GM12865 (cell line): ENCODE results near the gene APBA2.
"Not testable (repeated sequence)": the region's sequence is repeated elsewhere in the genome, so short reads cannot be mapped to it uniquely, and the experiment has no call there.

Experiments used
- DNase-seq: peaks from one replicate; pipeline ENCODE4 v3.0.0; 2010; ENCODE audit warnings: low read depth
- H3K4me3 ChIP-seq: 2 replicates; pipeline ENCODE4 v1.5.1; 2011; ENCODE audit warnings: mild to moderate bottlenecking, low read depth, low read length, control low read depth
- TF ChIP-seq, protein P1 (sequence below): IDR thresholded peaks from 2 replicates; pipeline ENCODE4 v1.5.1; 2011; ENCODE audit warnings: low read length, control low read depth, low read depth, inconsistent platforms; ENCODE audit not compliant: insufficient read depth; ENCODE audit errors: missing control alignments

Gene APBA2

DNA sequence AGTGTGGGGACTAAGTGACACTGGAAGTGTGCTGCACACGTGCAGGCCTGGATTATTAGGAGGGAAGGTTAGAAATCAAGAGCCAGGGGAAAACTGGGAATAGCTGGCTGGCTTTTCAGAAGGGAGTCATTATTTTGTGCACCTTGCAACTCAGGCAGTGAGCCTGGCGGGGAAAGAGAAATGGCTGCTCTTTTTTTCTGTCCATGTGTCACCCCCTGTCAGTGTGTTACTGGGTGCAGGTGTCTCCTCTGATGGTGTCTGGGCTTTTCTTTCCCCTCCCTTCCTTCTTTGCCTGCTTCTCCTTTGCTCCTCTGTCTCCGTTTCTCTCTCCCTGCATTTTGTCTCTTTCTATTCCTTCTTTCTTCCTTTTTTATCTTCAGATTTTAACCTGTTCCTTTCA is 130.7 kb downstream of the APBA2 start:
- DNase-seq: no peak
- TF ChIP-seq, protein P1, sequence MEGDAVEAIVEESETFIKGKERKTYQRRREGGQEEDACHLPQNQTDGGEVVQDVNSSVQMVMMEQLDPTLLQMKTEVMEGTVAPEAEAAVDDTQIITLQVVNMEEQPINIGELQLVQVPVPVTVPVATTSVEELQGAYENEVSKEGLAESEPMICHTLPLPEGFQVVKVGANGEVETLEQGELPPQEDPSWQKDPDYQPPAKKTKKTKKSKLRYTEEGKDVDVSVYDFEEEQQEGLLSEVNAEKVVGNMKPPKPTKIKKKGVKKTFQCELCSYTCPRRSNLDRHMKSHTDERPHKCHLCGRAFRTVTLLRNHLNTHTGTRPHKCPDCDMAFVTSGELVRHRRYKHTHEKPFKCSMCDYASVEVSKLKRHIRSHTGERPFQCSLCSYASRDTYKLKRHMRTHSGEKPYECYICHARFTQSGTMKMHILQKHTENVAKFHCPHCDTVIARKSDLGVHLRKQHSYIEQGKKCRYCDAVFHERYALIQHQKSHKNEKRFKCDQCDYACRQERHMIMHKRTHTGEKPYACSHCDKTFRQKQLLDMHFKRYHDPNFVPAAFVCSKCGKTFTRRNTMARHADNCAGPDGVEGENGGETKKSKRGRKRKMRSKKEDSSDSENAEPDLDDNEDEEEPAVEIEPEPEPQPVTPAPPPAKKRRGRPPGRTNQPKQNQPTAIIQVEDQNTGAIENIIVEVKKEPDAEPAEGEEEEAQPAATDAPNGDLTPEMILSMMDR: no peak
- no peak overlapping the region for H3K4me3 ChIP-seq

DNA sequence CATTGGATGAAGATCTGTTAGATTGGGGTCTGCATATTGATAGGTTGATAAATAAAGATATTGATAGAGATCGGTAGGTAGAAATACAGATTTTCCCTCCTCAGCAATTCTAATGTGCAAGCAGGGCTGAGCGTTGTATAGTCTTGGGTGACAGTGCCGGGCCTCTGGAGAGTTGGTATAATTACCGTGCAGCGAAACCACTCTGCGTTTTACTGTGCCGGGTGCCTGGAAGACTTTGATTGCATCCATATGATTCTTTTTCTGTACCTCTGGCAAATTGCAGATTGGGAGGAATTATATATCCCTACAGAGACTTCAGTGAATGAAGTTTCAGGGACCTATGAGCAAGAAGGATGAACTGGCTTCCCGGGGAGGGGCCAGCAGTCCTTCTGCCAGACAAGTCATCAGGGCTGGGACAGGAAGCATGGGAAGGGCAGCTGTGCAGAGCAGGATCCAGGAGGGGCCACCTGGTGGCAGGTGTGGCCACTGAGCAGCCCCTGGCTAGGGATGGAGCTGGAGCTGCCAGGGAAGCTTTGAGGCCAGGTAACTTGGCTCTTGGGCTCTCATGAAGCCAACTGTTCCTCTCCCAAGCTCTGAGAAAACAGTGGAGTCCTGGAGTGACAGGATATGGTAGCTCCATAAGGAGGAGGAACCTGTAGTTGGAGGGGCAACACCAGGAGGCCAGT is 132.5 kb downstream of the APBA2 start:
- TF ChIP-seq, protein P1: no peak
- no peak overlapping the region for H3K4me3 ChIP-seq
- DNase-seq: no peak

DNA sequence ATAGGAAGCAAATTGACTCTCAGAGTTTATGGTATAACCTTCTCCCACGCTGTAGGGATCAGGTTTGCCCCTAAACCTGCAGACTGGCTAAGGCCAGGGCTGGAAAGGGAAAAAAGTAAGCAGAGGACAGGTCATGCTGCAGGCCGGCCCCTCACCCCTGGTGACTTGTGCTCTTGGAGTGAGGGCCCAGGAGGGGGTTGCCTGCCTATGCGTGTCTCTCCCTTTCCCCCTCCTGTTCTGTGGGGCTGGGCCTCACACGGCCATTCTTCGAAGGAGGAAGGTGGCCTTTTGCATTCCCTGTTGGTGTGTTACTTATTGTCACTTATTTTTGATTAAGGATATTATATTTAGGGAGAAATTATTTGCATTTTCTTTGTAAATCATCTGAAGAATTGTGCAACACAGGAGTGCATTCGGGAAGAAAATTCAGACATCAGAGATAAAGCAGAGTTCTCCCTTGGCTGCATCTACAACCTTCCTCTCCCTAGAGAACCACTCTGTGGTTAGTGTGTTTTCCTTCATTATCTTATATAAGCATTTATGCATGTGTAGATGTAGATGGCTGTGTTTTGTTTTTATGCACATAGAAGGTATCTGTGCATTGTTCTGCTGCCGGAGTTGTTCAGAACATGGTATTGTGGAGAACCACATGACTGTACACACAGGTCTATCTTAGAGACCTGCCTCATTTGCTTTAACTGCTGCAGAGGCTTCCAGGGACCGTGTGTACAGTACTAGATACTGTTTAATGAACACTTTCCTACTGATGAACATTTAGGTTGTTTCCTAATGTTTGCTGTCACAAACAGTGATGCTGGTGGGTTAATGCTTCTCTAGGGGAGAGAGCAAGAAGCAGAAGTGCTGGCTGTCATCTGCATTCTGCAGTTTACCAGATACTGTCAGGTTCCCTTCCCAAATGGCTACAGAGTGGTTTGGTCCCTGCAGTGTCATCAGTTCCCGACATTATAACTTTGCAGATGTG is 133.5 kb downstream of the APBA2 start:
- no peak overlapping the region for H3K4me3 ChIP-seq
- DNase-seq: no peak
- TF ChIP-seq, protein P1: no peak

DNA sequence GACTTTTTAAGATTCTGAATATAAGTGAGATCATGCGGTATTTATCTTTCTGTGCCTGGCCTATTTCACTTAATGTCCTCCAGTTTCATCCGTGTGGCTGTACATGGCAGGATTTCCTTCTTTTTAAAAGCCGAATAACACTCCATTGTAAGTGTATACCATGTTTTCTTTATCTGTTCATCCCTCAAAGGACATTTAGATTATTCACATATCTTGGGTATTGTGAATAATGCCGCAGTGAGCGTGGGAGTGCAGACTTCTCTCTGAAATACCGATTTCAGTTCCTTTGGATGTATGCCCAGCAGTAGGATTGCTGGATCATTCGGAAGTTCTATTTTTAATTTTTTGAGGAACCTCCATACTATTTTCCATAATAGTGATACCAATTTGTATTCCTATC is 136.1 kb downstream of the APBA2 start:
- DNase-seq: no peak
- TF ChIP-seq, protein P1: no peak
- no peak overlapping the region for H3K4me3 ChIP-seq

DNA sequence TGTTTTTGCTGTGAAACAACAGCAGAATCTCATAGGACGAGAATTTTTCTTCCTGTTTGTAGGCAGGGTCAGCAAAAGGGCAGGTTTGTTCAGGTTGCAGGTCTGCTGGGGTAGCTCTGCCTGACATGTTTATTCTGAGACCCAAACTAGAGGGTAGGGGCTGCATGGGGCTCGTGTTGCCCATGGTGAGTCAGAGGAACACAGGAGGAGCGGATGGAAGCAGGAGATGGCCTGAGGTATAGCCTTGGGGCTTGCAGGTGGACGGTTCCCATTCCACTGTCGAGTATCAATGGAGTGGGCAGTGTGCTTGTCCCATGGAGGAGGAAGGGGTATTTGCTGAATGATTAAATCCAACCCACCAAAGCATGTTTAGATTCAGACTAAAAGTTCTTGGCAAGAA is 138.9 kb downstream of the APBA2 start:
- TF ChIP-seq, protein P1: no peak
- H3K4me3 ChIP-seq: no peak overlapping the region
- no peak for DNase-seq

DNA sequence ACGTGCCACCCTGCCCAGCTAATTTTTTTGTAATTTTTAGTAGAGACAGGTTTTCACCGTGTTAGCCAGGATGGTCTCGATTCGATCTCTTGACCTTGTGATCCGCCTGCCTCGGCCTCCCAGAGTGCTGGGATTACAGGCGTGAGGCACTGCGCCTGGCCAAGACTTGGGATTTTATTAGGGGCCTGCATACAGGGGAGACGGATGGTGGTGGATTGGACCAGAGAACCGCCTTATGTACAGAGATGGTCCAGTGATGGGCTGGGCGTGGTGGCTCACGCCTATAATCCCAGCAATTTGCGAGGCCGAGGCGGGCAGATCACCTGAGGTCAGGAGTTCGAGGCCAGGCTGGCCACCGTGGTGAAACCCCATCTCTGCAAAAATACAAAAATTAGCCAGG is 139.6 kb downstream of the APBA2 start:
- not testable (repeated sequence) for H3K4me3 ChIP-seq, DNase-seq

DNA sequence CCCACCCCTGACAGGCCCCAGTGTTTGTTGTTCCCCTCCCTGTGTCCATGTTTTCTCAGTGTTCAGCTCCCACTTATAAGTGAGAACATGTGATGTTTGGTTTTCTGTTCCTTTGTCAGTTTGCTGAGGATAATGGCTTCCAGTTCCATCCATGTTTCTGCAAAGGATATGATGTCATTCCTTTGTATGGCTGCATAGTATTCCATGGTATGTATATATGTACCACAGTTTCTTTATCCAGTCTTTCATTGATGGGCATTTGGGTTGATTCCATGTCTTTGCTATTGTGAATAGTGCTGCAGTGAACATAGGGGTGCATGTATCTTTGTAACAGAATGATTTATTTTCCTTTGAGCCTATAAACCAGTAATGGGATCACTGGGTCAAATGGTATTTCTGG is 142.4 kb downstream of the APBA2 start:
- H3K4me3 ChIP-seq, DNase-seq: not testable (repeated sequence)
